Gastroesophageal sphincter (tissue), 3 donors: ENCODE results near the gene NCOR1.
"Not testable (repeated sequence)": the region's sequence is repeated elsewhere in the genome, so short reads cannot be mapped to it uniquely, and the experiment has no call there.

Source experiments
- CTCF ChIP-seq, 4 experiments: fragments of 200-600 bp in 2 of 4; fragments of 450-650 bp in 2 of 4; sonication (generic) in 1 of 4; IDR thresholded peaks; one replicate each; pipeline ENCODE4 v1.5.1; 2017 to 2019; ENCODE audit warnings: antibody characterized with exemption in 4 of 4, mild to moderate bottlenecking in 2 of 4, moderate library complexity in 2 of 4
- EP300 ChIP-seq: sonication (generic); formaldehyde crosslinking; IDR thresholded peaks from one replicate; pipeline ENCODE4 v1.6.1; 2017; ENCODE audit warnings: antibody characterized with exemption, mild to moderate bottlenecking

- TF ChIP-seq CTCF (IDR thresholded peaks at IDR 0.05); EP300: not testable (repeated sequence)
Observed at GRCh38 chr17:16202554-16203500, 12.5 kb downstream of the NCOR1 start.
